ENCODE measurements around the gene OR14C36.

- TF ChIP-seq CTCF (IDR thresholded peaks at IDR 0.05) (no peak), ZFX (IDR thresholded peaks at IDR 0.05; ENCODE audit: borderline replicate concordance) (no peak)
Observed at GRCh38 chr1:248375446-248375845, 26.9 kb downstream of the OR14C36 start, which contains the start of gene OR2T6.

Measured in 22Rv1 (cell line).